HepG2 (cell line): ENCODE results near the gene NT5DC1. TPM values are rescaled to one million over a fixed set of nuclear protein-coding genes. Genes with fewer than 3 reads are reported as not detected.

Experiments
- ATAC-seq: fragments of 200-7000 bp; cut with Tn5 transposase; 3 replicates; pipeline ENCODE4 v1.9.1; 2020; ENCODE audit warnings: mild to moderate bottlenecking, moderate library complexity
- BruUV-seq: library from RNA; stranded (reverse); fragments of 400-500 nt; replicated peaks from 2 replicates; lab custom pipeline; 2021; lab: Mats Ljungman, UMichigan
- CTCF ChIA-PET: fragments of 300-600 bp; formaldehyde crosslinking; extraction: SDS; loops from one replicate; lab custom pipeline; 2021; ENCODE audit warnings: low total read pairs, inconsistent platforms, low intra/inter-chr PET ratio; lab: Yijun Ruan, JAX
- POLR2A ChIA-PET: fragments of 350-600 bp; sonication (Branson Sonifier 250); formaldehyde crosslinking; loops from one replicate; lab custom pipeline; 2020; ENCODE audit warnings: antibody characterized with exemption, inconsistent platforms; lab: Yijun Ruan, JAX
- DNase-seq: peaks from one replicate; pipeline ENCODE4 v3.0.0-alpha.2; 2015; ENCODE audit warnings: low spot score
- FAIRE-seq: peaks from 3 replicates; lab custom pipeline; 2011; peaks lifted over from hg19 to GRCh38; lab: Jason Lieb, UNC
- H2AFZ ChIP-seq: one replicate; pipeline ENCODE4 v1.6.1; 2011; ENCODE audit warnings: low read length, inconsistent platforms
- H3K27ac ChIP-seq: fragments of 300-600 bp; 3 replicates; pipeline ENCODE4 v1.8.0; 2011; ENCODE audit warnings: mixed run types, mild to moderate bottlenecking, mixed read lengths, low read length, inconsistent platforms; ENCODE audit not compliant: insufficient read depth; ENCODE audit errors: extremely low read length
- H3K27me3 ChIP-seq, 2 experiments: fragments of 200-600 bp in 1 of 2; 2 replicates in 1 of 2; 3 replicates in 1 of 2; pipeline versions ENCODE4 v1.6.0 to v1.8.0; 2011; ENCODE audit warnings: low read length in 2 of 2, mild to moderate bottlenecking in 2 of 2, moderate library complexity in 2 of 2, inconsistent platforms in 1 of 2; ENCODE audit not compliant: insufficient read depth in 2 of 2, control insufficient read depth in 1 of 2
- H3K36me3 ChIP-seq, 2 experiments: fragments of 200-600 bp in 1 of 2; replicated peaks in 1 of 2; 2 replicates in 1 of 2; 3 replicates in 1 of 2; pipeline versions ENCODE4 v1.5.1 to v1.8.0; 2011; ENCODE audit warnings: low read length in 2 of 2, inconsistent platforms in 1 of 2; ENCODE audit not compliant: insufficient read depth in 2 of 2, control insufficient read depth in 1 of 2
- H3K4me1 ChIP-seq: 2 replicates; pipeline ENCODE4 v1.5.1; 2012; ENCODE audit warnings: low read length, inconsistent platforms; ENCODE audit not compliant: insufficient read depth
- H3K4me2 ChIP-seq: 2 replicates; pipeline ENCODE4 v1.6.0; 2011; ENCODE audit warnings: low read depth, low read length, inconsistent platforms
- H3K4me3 ChIP-seq, 3 experiments: fragments of 200-600 bp in 1 of 3; sonication (generic), shearing (Covaris generic) in 1 of 3; replicated peaks in 1 of 3; 2 replicates each; pipeline ENCODE4 v1.5.1; 2011 to 2016; ENCODE audit warnings: low read length in 3 of 3, inconsistent platforms in 2 of 3, low read depth in 2 of 3, mild to moderate bottlenecking in 2 of 3, control low read depth in 1 of 3, mixed read lengths in 1 of 3; ENCODE audit not compliant: insufficient read depth in 1 of 3
- H3K79me2 ChIP-seq: one replicate; pipeline ENCODE4 v1.6.1; 2011; ENCODE audit warnings: low read length, inconsistent platforms; ENCODE audit not compliant: insufficient read depth
- H3K9ac ChIP-seq: 2 replicates; pipeline ENCODE4 v1.6.0; 2011; ENCODE audit warnings: mild to moderate bottlenecking, low read depth, low read length, inconsistent platforms; ENCODE audit not compliant: insufficient read depth
- H3K9me3 ChIP-seq: 2 replicates; pipeline ENCODE4 v1.5.1; 2012; ENCODE audit warnings: mild to moderate bottlenecking, low read length
- H4K20me1 ChIP-seq: 2 replicates; pipeline ENCODE4 v1.6.0; 2011; ENCODE audit warnings: inconsistent platforms, mild to moderate bottlenecking, low read length, moderate library complexity; ENCODE audit not compliant: insufficient read depth
- GABPB1 ChIP-seq: IDR thresholded peaks from 2 replicates; pipeline ENCODE4 v1.6.1; 2016; ENCODE audit warnings: mild to moderate bottlenecking, missing genetic modification reagents, moderate library complexity, missing compliant biosample characterization
- GATAD1 ChIP-seq: IDR thresholded peaks from 2 replicates; pipeline ENCODE4 v1.6.1; 2016; ENCODE audit warnings: missing genetic modification reagents, missing compliant biosample characterization
- MIER2 ChIP-seq: IDR thresholded peaks from 2 replicates; pipeline ENCODE4 v1.6.1; 2016; ENCODE audit warnings: missing biosample characterization, missing genetic modification reagents
- MNT ChIP-seq: fragments of 450-650 bp; IDR thresholded peaks from 2 replicates; pipeline ENCODE4 v1.6.1; 2016
- NR2F6 ChIP-seq, 2 experiments: IDR thresholded peaks; 2 replicates each; pipeline ENCODE4 v1.6.1; 2016; ENCODE audit warnings: antibody characterized with exemption in 1 of 2, mild to moderate bottlenecking in 1 of 2
- RARA ChIP-seq: IDR thresholded peaks from 2 replicates; pipeline ENCODE4 v1.6.1; 2016; ENCODE audit warnings: missing genetic modification reagents, missing compliant biosample characterization
- RORA ChIP-seq: sonication (generic); formaldehyde crosslinking; IDR thresholded peaks from 2 replicates; pipeline ENCODE4 v1.5.0; 2020; ENCODE audit warnings: mild to moderate bottlenecking, missing genetic modification reagents, moderate library complexity
- YEATS4 ChIP-seq: sonication (generic); formaldehyde crosslinking; IDR thresholded peaks from 2 replicates; pipeline ENCODE4 v1.4.0; 2020; ENCODE audit warnings: missing genetic modification reagents, borderline replicate concordance
- ZBTB8A ChIP-seq: sonication (generic); formaldehyde crosslinking; IDR thresholded peaks from 2 replicates; pipeline ENCODE4 v1.4.0; 2020; ENCODE audit warnings: mild to moderate bottlenecking, low read depth, missing genetic modification reagents, borderline replicate concordance
- ZNF546 ChIP-seq: sonication (generic); formaldehyde crosslinking; conservative IDR thresholded peaks from 2 replicates; pipeline ENCODE4 v1.8.1; 2023; ENCODE audit warnings: mild to moderate bottlenecking, missing genetic modification reagents
- ZNF644 ChIP-seq: IDR thresholded peaks from 2 replicates; pipeline ENCODE4 v1.6.1; 2016; ENCODE audit warnings: low read depth
- ZSCAN9 ChIP-seq: IDR thresholded peaks from 2 replicates; pipeline ENCODE4 v1.6.1; 2016; ENCODE audit warnings: borderline replicate concordance
- WGBS: methylation state at CpG from one replicate; pipeline ENCODE4 v1.1.6; 2017; ENCODE audit warnings: low lambda C conversion rate; 5-methylcytosine and 5-hydroxymethylcytosine counted together
- in situ Hi-C: cut with HindIII; loops from 2 replicates; pipeline ENCODE4 v1.10.0; 2017; ENCODE audit warnings: low pct_unique_long_range_greater_than_20kb; ENCODE audit not compliant: extremely low pct_ligation_motif_present
- intact Hi-C: fragments of 100-400 bp; cut with micrococcal nuclease; formaldehyde crosslinking; loops from one replicate; pipeline ENCODE4 v1.10.0; 2022; ENCODE audit not compliant: unreplicated experiment
- polyA plus RNA-seq, 8 experiments: library from polyadenylated mRNA; depleted of rRNA in 3 of 8; stranded (reverse) in 7 of 8; unstranded in 1 of 8; fragments of >200 nt; fragmentation: Illumina TruSeq in 4 of 8; extraction: Trizol in 4 of 8; gene quantifications; 2 replicates each; pipeline versions ENCODE4 v1.2.1 to v1.2.3, GENCODE V29; 2011 to 2016; ENCODE audit warnings: low read depth in 4 of 8, missing spikeins in 1 of 8, mixed read lengths in 1 of 8; ENCODE audit not compliant: insufficient read depth in 1 of 8
- total RNA-seq, 5 experiments: library from RNA; depleted of rRNA; stranded (reverse); fragments of >200 nt; fragmentation: Illumina TruSeq; extraction: Trizol; gene quantifications; 2 replicates each; pipeline ENCODE4 v1.2.3, GENCODE V29; 2016; ENCODE audit warnings: low read depth in 1 of 5
- TF ChIP-seq, protein P1 (sequence below): sonication (generic); formaldehyde crosslinking; IDR thresholded peaks from 2 replicates; pipeline ENCODE4 v1.5.1; 2020; ENCODE audit warnings: mild to moderate bottlenecking, missing genetic modification reagents, borderline replicate concordance
- TF ChIP-seq, protein P2 (sequence below): sonication (generic); formaldehyde crosslinking; IDR thresholded peaks from 2 replicates; pipeline ENCODE4 v1.5.1; 2020; ENCODE audit warnings: mild to moderate bottlenecking, missing genetic modification reagents, moderate library complexity

Gene NT5DC1
- total and polyA plus RNA-seq, 2 of the 13 experiments (the other 11 are each of a cell fraction or from before 2014, with no cell fraction given): 27.0 to 56.1 TPM

- in situ Hi-C loops: no loop called here
- peak; percentile 69 for DNase-seq
- intact Hi-C loops: no loop called here
- Histone ChIP-seq H3K4me1 (peaks cover 52% of the 10 kb centered on the region), H3K27ac (no peak overlapping the region), H4K20me1 (no peaks in the 10 kb centered on the region), H2AFZ (no peak overlapping the region), H3K27me3 (no peaks in the 10 kb centered on the region), H3K36me3 (no peaks in the 10 kb centered on the region), H3K4me2 (no peak overlapping the region), H3K4me3 (no peak overlapping the region), H3K79me2 (no peaks in the 10 kb centered on the region), H3K9ac (no peak overlapping the region), H3K9me3 (no peaks in the 10 kb centered on the region)
- ChIA-PET CTCF (no interaction called here), POLR2A (interaction anchor here (4.7 kb wide), 1 partner anchor 12 kb away, joined by 27 read pairs; the partner anchor contains the start of gene FRK)
- FAIRE-seq: peak; percentile 53
- peak; percentile 54; the same call in 2 of the 3 replicates for ATAC-seq
- no TSS peak for BruUV-seq
- 7% methylated on average over 1 of the region's 1 CpG for WGBS
- TF ChIP-seq ZSCAN9 (CRISPR knock-in tag) (0 out of 2 replicates have a peak, but pooled peaks have one; percentile 65), ZBTB8A (CRISPR knock-in tag) (no peak), RARA (CRISPR knock-in tag) (peak; percentile 46), ZNF644 (peak; percentile 94), RORA (CRISPR knock-in tag) (no peak), MNT (peak; percentile 84), ZNF546 (CRISPR knock-in tag) (no peak), NR2F6 (IDR thresholded peaks at IDR 0.05) (peak; percentile 51; the same call in 1 of the 2 replicates), NR2F6 (CRISPR knock-in tag; IDR thresholded peaks at IDR 0.05) (0 out of 2 replicates have a peak, but pooled peaks have one; percentile 16), GABPB1 (peak; percentile 60; the same call in 1 of the 2 replicates), GATAD1 (no peak), YEATS4 (CRISPR knock-in tag) (no peak), MIER2 (CRISPR knock-in tag) (no peak)
- TF ChIP-seq, protein P1, sequence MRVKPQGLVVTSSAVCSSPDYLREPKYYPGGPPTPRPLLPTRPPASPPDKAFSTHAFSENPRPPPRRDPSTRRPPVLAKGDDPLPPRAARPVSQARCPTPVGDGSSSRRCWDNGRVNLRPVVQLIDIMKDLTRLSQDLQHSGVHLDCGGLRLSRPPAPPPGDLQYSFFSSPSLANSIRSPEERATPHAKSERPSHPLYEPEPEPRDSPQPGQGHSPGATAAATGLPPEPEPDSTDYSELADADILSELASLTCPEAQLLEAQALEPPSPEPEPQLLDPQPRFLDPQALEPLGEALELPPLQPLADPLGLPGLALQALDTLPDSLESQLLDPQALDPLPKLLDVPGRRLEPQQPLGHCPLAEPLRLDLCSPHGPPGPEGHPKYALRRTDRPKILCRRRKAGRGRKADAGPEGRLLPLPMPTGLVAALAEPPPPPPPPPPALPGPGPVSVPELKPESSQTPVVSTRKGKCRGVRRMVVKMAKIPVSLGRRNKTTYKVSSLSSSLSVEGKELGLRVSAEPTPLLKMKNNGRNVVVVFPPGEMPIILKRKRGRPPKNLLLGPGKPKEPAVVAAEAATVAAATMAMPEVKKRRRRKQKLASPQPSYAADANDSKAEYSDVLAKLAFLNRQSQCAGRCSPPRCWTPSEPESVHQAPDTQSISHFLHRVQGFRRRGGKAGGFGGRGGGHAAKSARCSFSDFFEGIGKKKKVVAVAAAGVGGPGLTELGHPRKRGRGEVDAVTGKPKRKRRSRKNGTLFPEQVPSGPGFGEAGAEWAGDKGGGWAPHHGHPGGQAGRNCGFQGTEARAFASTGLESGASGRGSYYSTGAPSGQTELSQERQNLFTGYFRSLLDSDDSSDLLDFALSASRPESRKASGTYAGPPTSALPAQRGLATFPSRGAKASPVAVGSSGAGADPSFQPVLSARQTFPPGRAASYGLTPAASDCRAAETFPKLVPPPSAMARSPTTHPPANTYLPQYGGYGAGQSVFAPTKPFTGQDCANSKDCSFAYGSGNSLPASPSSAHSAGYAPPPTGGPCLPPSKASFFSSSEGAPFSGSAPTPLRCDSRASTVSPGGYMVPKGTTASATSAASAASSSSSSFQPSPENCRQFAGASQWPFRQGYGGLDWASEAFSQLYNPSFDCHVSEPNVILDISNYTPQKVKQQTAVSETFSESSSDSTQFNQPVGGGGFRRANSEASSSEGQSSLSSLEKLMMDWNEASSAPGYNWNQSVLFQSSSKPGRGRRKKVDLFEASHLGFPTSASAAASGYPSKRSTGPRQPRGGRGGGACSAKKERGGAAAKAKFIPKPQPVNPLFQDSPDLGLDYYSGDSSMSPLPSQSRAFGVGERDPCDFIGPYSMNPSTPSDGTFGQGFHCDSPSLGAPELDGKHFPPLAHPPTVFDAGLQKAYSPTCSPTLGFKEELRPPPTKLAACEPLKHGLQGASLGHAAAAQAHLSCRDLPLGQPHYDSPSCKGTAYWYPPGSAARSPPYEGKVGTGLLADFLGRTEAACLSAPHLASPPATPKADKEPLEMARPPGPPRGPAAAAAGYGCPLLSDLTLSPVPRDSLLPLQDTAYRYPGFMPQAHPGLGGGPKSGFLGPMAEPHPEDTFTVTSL (CRISPR knock-in tag): peak; percentile 74; the same call in 1 of the 2 replicates
- TF ChIP-seq, protein P2, sequence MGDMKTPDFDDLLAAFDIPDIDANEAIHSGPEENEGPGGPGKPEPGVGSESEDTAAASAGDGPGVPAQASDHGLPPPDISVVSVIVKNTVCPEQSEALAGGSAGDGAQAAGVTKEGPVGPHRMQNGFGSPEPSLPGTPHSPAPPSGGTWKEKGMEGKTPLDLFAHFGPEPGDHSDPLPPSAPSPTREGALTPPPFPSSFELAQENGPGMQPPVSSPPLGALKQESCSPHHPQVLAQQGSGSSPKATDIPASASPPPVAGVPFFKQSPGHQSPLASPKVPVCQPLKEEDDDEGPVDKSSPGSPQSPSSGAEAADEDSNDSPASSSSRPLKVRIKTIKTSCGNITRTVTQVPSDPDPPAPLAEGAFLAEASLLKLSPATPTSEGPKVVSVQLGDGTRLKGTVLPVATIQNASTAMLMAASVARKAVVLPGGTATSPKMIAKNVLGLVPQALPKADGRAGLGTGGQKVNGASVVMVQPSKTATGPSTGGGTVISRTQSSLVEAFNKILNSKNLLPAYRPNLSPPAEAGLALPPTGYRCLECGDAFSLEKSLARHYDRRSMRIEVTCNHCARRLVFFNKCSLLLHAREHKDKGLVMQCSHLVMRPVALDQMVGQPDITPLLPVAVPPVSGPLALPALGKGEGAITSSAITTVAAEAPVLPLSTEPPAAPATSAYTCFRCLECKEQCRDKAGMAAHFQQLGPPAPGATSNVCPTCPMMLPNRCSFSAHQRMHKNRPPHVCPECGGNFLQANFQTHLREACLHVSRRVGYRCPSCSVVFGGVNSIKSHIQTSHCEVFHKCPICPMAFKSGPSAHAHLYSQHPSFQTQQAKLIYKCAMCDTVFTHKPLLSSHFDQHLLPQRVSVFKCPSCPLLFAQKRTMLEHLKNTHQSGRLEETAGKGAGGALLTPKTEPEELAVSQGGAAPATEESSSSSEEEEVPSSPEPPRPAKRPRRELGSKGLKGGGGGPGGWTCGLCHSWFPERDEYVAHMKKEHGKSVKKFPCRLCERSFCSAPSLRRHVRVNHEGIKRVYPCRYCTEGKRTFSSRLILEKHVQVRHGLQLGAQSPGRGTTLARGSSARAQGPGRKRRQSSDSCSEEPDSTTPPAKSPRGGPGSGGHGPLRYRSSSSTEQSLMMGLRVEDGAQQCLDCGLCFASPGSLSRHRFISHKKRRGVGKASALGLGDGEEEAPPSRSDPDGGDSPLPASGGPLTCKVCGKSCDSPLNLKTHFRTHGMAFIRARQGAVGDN (CRISPR knock-in tag): no peak
These were observed 28.3 kb upstream of the NT5DC1 start for GRCh38 chr6:116072368-116072767.
